GM12878 (cell line): ENCODE data around the gene PRPF6. TPM values are rescaled to one million over a fixed set of nuclear protein-coding genes. Genes with fewer than 3 reads are reported as not detected.
A peak's percentile ranks its signal among the peaks of the same experiment; 100 is the strongest.

ENCODE experiments used
- ATAC-seq: fragments of 200-7000 bp; cut with Tn5 transposase; 3 replicates; pipeline ENCODE4 v1.9.1; 2020; ENCODE audit warnings: mild to moderate bottlenecking, moderate library complexity
- BruUV-seq: library from RNA; stranded (reverse); fragments of 400-500 nt; replicated peaks from 2 replicates; lab custom pipeline; 2021; lab: Mats Ljungman, UMichigan
- CTCF ChIA-PET: fragments of 300-600 bp; sonication (Branson Sonifier 250); formaldehyde crosslinking; extraction: SDS; loops from one replicate; lab custom pipeline; 2021; ENCODE audit warnings: inconsistent platforms; lab: Yijun Ruan, JAX
- POLR2A ChIA-PET: fragments of 350-600 bp; formaldehyde crosslinking; extraction: SDS; loops from one replicate; lab custom pipeline; 2021; ENCODE audit warnings: inconsistent platforms; lab: Charles Lee
- RAD21 ChIA-PET: fragments of 300-600 bp; sonication (Branson Sonifier 250); formaldehyde crosslinking; loops from one replicate; lab custom pipeline; 2023; ENCODE audit warnings: antibody characterized with exemption; ENCODE audit not compliant: unreplicated experiment; lab: Charles Lee
- SMC1A ChIA-PET: fragments of 300-600 bp; sonication (Branson Sonifier 250); formaldehyde crosslinking; loops from one replicate; lab custom pipeline; 2023; ENCODE audit not compliant: unreplicated experiment, uncharacterized antibody; lab: Charles Lee
- DNase-seq: peaks from one replicate; pipeline ENCODE4 v3.0.0-alpha.2; 2011; ENCODE audit warnings: low read depth, low spot score
- FAIRE-seq: peaks from 3 replicates; lab custom pipeline; 2011; peaks lifted over from hg19 to GRCh38; lab: Jason Lieb, UNC
- H2AFZ ChIP-seq: 2 replicates; pipeline ENCODE4 v1.6.0; 2011; ENCODE audit warnings: low read depth, low read length, control low read depth; ENCODE audit not compliant: control insufficient read depth
- H3K27ac ChIP-seq: 2 replicates; pipeline ENCODE4 v1.5.1; 2011; ENCODE audit warnings: control low read depth; ENCODE audit not compliant: control insufficient read depth, insufficient read depth
- H3K27me3 ChIP-seq, 2 experiments: replicated peaks in 1 of 2; 2 replicates each; pipeline versions ENCODE4 v1.6.0 to v1.6.1; 2011; ENCODE audit warnings: low read length in 1 of 2; ENCODE audit not compliant: control insufficient read depth in 2 of 2, insufficient read depth in 2 of 2
- H3K36me3 ChIP-seq, 2 experiments: 2 replicates each; pipeline ENCODE4 v1.5.1; 2011; ENCODE audit warnings: low read length in 1 of 2; ENCODE audit not compliant: control insufficient read depth in 2 of 2, insufficient read depth in 2 of 2
- H3K4me1 ChIP-seq: 2 replicates; pipeline ENCODE4 v1.6.1; 2011; ENCODE audit warnings: mild to moderate bottlenecking, low read length, moderate library complexity, mixed read lengths; ENCODE audit not compliant: control insufficient read depth, insufficient read depth
- H3K4me2 ChIP-seq: 2 replicates; pipeline ENCODE4 v1.6.0; 2011; ENCODE audit warnings: control low read depth; ENCODE audit not compliant: control insufficient read depth, insufficient read depth
- H3K4me3 ChIP-seq: fragments of 200-600 bp; sonication (generic); 2 replicates; pipeline ENCODE4 v1.5.1; 2016
- H3K79me2 ChIP-seq: 2 replicates; pipeline ENCODE4 v1.6.0; 2011; ENCODE audit warnings: low read length; ENCODE audit not compliant: control insufficient read depth, insufficient read depth
- H3K9ac ChIP-seq: 2 replicates; pipeline ENCODE4 v1.8.0; 2011; ENCODE audit warnings: low read length, control low read depth, mixed read lengths; ENCODE audit not compliant: control insufficient read depth, insufficient read depth
- H3K9me3 ChIP-seq: replicated peaks from 3 replicates; pipeline ENCODE4 v1.5.1; 2011; ENCODE audit warnings: mild to moderate bottlenecking, low read length; ENCODE audit not compliant: control insufficient read depth, insufficient read depth
- H4K20me1 ChIP-seq: 2 replicates; pipeline ENCODE4 v1.6.0; 2011; ENCODE audit not compliant: control insufficient read depth, insufficient read depth
- CREM ChIP-seq: IDR thresholded peaks from 2 replicates; pipeline ENCODE4 v1.6.1; 2014; ENCODE audit warnings: antibody characterized with exemption, low read depth
- CUX1 ChIP-seq: IDR thresholded peaks from 2 replicates; pipeline ENCODE4 v1.6.1; 2012; ENCODE audit warnings: improper control_type of control experiment, low read depth, low read length; ENCODE audit not compliant: insufficient replicate concordance
- NBN ChIP-seq: fragments of 450-650 bp; IDR thresholded peaks from 2 replicates; pipeline ENCODE4 v1.6.1; 2016
- NFYB ChIP-seq: IDR thresholded peaks from 2 replicates; pipeline ENCODE4 v1.6.1; 2011; ENCODE audit warnings: low read depth, mild to moderate bottlenecking, low read length, improper control_type of control experiment, moderate library complexity; ENCODE audit not compliant: insufficient read depth
- PAX5 ChIP-seq: IDR thresholded peaks from 2 replicates; pipeline ENCODE4 v1.6.1; 2011; ENCODE audit warnings: low read depth, low read length, borderline replicate concordance
- POLR2A ChIP-seq: IDR thresholded peaks from 2 replicates; pipeline ENCODE4 v1.6.1; 2011; ENCODE audit warnings: low read depth, mild to moderate bottlenecking, low read length
- RUNX3 ChIP-seq: IDR thresholded peaks from 2 replicates; pipeline ENCODE4 v1.6.1; 2012; ENCODE audit warnings: low read length, inconsistent platforms
- SPI1 ChIP-seq: IDR thresholded peaks from 2 replicates; pipeline ENCODE4 v1.6.1; 2011; ENCODE audit warnings: low read depth, mild to moderate bottlenecking, low read length, moderate library complexity, borderline replicate concordance; ENCODE audit not compliant: insufficient read depth
- WGBS: methylation state at CpG from one replicate; pipeline ENCODE4 v1.1.6; 2016; ENCODE audit warnings: low lambda C conversion rate; ENCODE audit not compliant: insufficient replicate concordance, insufficient coverage; ENCODE audit errors: missing lambda C conversion rate; 5-methylcytosine and 5-hydroxymethylcytosine counted together
- in situ Hi-C: fragments of 300-500 bp; cut with MboI; formaldehyde crosslinking; loops from 9 replicates; pipeline ENCODE4 v1.14.3; 2018; ENCODE audit warnings: mixed read lengths
- intact Hi-C: fragments of 100-400 bp; cut with micrococcal nuclease; formaldehyde crosslinking; loops from one replicate; pipeline ENCODE4 v1.14.2; 2022; ENCODE audit not compliant: unreplicated experiment
- polyA plus RNA-seq, 11 experiments: library from polyadenylated mRNA; depleted of rRNA in 4 of 11; unstranded in 6 of 11; stranded (reverse) in 5 of 11; fragments of >200 nt; fragmentation: Nextera tagmentation in 4 of 11; fragmentation: Illumina TruSeq in 1 of 11; extraction: Ambion mirVana in 4 of 11; extraction: Trizol in 1 of 11; gene quantifications; 1 replicate in 1 of 11; 2 replicates in 10 of 11; pipeline versions ENCODE4 v1.2.1 to v1.2.3, GENCODE V29; 2011 to 2016; ENCODE audit warnings: inconsistent platforms in 2 of 11, missing spikeins in 2 of 11, low read depth in 1 of 11
- total RNA-seq, 4 experiments: library from RNA; depleted of rRNA in 3 of 4; stranded (reverse); fragments of >200 nt in 3 of 4; fragmentation: Illumina TruSeq in 1 of 4; extraction: Trizol in 1 of 4; gene quantifications; 2 replicates each; pipeline versions ENCODE4 v1.2.1 to v1.2.3, GENCODE V29; 2013 to 2021

Gene PRPF6
- total and polyA plus RNA-seq, 10 of the 15 experiments (the other 5 are each of a cell fraction or from before 2014, with no cell fraction given), result 5.0 to 102 (median 71.3) TPM

DNA sequence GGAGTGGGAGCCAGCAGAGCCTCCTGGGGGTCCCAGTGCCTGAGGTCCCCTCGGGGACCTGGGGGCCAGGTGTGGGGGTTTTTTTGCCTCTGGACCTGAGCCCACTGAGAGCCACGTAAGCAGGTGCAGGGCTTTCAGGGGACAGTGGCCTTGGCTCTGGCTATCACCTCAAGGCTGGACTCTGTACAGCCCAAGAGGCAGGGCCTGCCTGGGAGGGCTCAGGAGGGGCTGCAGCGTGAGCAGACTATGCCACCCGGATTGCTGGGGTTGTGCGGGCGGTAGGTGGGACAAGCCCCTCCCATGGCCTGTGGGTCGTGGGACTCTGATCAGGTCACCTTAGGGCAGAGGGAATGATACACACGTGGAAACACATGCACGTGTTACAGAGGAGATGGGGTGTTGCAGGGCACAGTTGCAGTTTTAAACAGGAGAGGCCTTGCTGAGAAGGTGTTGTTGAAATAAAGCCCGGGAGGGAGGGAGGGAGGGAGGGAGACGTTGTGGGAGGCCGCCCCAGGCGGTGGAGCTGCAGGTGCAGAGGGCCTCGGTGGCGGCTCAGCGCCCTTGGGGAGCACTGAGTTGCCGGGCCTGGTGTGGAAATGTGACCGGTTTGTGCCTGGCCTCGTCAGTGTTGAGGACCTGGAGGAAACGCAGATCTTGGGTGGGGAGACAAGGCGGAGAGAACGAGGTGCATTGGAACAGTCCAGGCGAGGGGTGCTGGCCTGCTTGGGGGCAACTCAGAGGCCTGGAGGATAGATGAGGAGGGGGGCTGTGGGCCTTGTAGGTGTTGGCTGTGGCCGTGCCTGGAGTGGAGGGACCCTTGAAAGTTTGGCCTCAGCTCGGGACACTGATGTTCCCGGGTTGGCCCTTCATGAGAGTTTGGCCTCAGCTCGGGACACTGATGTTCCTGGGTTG lies 84.4 kb downstream of the PRPF6 start:
- H2AFZ ChIP-seq, result no peak overlapping the region
- RAD21 ChIA-PET, result interaction anchor here (1.5 to 1.6 kb wide), 2 partner anchors 11 to 14 kb away, joined by 4 read pairs; partner anchors contain the start of genes OPRL1 and RGS19
- no TSS peak for BruUV-seq
- SMC1A ChIA-PET, result interaction anchor here (0.6 to 2.0 kb wide), 4 partner anchors 11 to 85 kb away, joined by 3 to 10 read pairs (median 4); partner anchors contain the start of gene SAMD10
- H3K79me2 ChIP-seq, result no peaks in the 10 kb centered on the region
- peak overlapping the region; percentile 68 for H3K4me2 ChIP-seq
- H4K20me1 ChIP-seq, result no peaks in the 10 kb centered on the region
- no peak for ATAC-seq
- TF ChIP-seq POLR2A (peak; percentile 20; the same call in 1 of the 2 replicates), NFYB (no peak)
- TF ChIP-seq, all 136 proteins: peak for 1
- POLR2A ChIA-PET, result interaction anchor here (0.5 to 3.0 kb wide), 4 partner anchors 11 to 83 kb away, joined by 3 to 10 read pairs (median 5); partner anchors contain the start of genes OPRL1 and RGS19
- H3K36me3 ChIP-seq, result no peaks in the 10 kb centered on the region
- no peaks in the 10 kb centered on the region for H3K27me3 ChIP-seq
- in situ Hi-C loops (no loop called here), intact Hi-C loops (no loop called here)
- no peak overlapping the region for H3K9ac ChIP-seq
- no peak for DNase-seq
- peaks cover 32% of the 10 kb centered on the region for H3K4me1 ChIP-seq
- H3K9me3 ChIP-seq, result no peaks in the 10 kb centered on the region
- WGBS, result 40% methylated on average over 25 of the region's 27 CpGs
- H3K4me3 ChIP-seq, result no peak overlapping the region
- FAIRE-seq, result no peak
- H3K27ac ChIP-seq, result 0 out of 2 replicates have a peak overlapping the region, but pooled peaks have one; percentile 10
- CTCF ChIA-PET, result interaction anchor here (0.6 to 2.4 kb wide), 8 partner anchors 8 to 85 kb away, joined by 3 to 19 read pairs (median 5); partner anchors contain the start of genes OPRL1, PRPF6 and RGS19

GRCh38 chr20:64065974-64066343 lies 85.0 kb downstream of the PRPF6 start:
- 4% methylated on average over 5 of the region's 5 CpGs for WGBS
- FAIRE-seq (peak; percentile 95), ATAC-seq (peak; percentile 85), DNase-seq (peak; percentile 79)
- ChIA-PET RAD21 (interaction anchor here (1.0 to 1.6 kb wide), 3 partner anchors 10 to 28 kb away, joined by 3 to 4 read pairs (median 4); partner anchors contain the start of genes OPRL1 and RGS19), CTCF (interaction anchor here (1.0 to 2.4 kb wide), 5 partner anchors 9 to 85 kb away, joined by 3 to 19 read pairs (median 5); partner anchors contain the start of genes OPRL1, PRPF6 and RGS19), POLR2A (interaction anchor here (0.5 to 3.0 kb wide), 5 partner anchors 11 to 338 kb away, joined by 3 to 10 read pairs (median 4); partner anchors contain the start of genes OPRL1 and RGS19), SMC1A (interaction anchor here (0.6 to 2.0 kb wide), 4 partner anchors 11 to 86 kb away, joined by 3 to 10 read pairs (median 4); partner anchors contain the start of gene SAMD10)
- Histone ChIP-seq H2AFZ (no peak overlapping the region), H3K27me3 (no peaks in the 10 kb centered on the region), H3K4me2 (peak overlapping the region; percentile 68), H3K27ac (0 out of 2 replicates have a peak overlapping the region, but pooled peaks have one; percentile 10), H3K36me3 (no peaks in the 10 kb centered on the region), H3K4me3 (no peak overlapping the region), H3K9ac (no peak overlapping the region), H4K20me1 (no peaks in the 10 kb centered on the region), H3K4me1 (peaks cover 32% of the 10 kb centered on the region), H3K9me3 (no peaks in the 10 kb centered on the region), H3K79me2 (no peaks in the 10 kb centered on the region)
- in situ Hi-C loops (no loop called here), intact Hi-C loops (no loop called here)
- BruUV-seq, result no TSS peak
- TF ChIP-seq CUX1, result no peak
- peak; percentile 26; the same call in 1 of the 2 replicates for TF ChIP-seq PAX5
- TF ChIP-seq CREM, result no peak; the same call in 1 of the 2 replicates
- no peak for TF ChIP-seq SPI1
- no peak for TF ChIP-seq NBN
- peak; percentile 76 for TF ChIP-seq RUNX3
